Neuron (in vitro differentiated cells): ENCODE measurements around the gene CABLES2.

ENCODE experiments used
- H2AFZ ChIP-seq: one replicate; pipeline ENCODE4 v1.6.1; 2013; ENCODE audit warnings: low read depth, mild to moderate bottlenecking, inconsistent platforms, low read length, moderate library complexity
- H3K27me3 ChIP-seq: one replicate; pipeline ENCODE4 v1.6.1; 2013; ENCODE audit warnings: low read length; ENCODE audit not compliant: insufficient read depth
- H3K36me3 ChIP-seq: one replicate; pipeline ENCODE4 v1.6.1; 2013; ENCODE audit warnings: low read length; ENCODE audit not compliant: insufficient read depth
- H3K4me1 ChIP-seq: one replicate; pipeline ENCODE4 v1.6.1; 2013; ENCODE audit warnings: low read length; ENCODE audit not compliant: insufficient read depth
- H3K4me3 ChIP-seq: 2 replicates; pipeline ENCODE4 v1.5.1; 2013; ENCODE audit warnings: mild to moderate bottlenecking, low read length, moderate library complexity
- H3K9me3 ChIP-seq: one replicate; pipeline ENCODE4 v1.6.1; 2013; ENCODE audit warnings: low read length

CABLES2 gene

GRCh38 chr20:62407221-62407992 is at the start of gene CABLES2:
Gene CABLES2, minus strand, starts transcription at chr20:62407285. Its CDS starts 9 bp downstream, at chr20:62407276.
- peaks cover 16% of the 10 kb centered on the region for H3K4me1 ChIP-seq
- no peaks in the 10 kb centered on the region for H3K36me3 ChIP-seq
- H3K9me3 ChIP-seq: no peaks in the 10 kb centered on the region
- H2AFZ ChIP-seq: peak within 1 kb of the TSS; percentile 59
- H3K27me3 ChIP-seq: peaks cover 25% of the 10 kb centered on the region
- peak within 1 kb of the TSS; percentile 63 for H3K4me3 ChIP-seq

- no peak overlapping the region for H2AFZ ChIP-seq
- H3K36me3 ChIP-seq: no peaks in the 10 kb centered on the region
- no peak overlapping the region for H3K4me3 ChIP-seq
- no peaks in the 10 kb centered on the region for H3K9me3 ChIP-seq
- H3K4me1 ChIP-seq: no peaks in the 10 kb centered on the region
- H3K27me3 ChIP-seq: peaks cover 62% of the 10 kb centered on the region
These were observed 48.8 kb upstream of the CABLES2 start for GRCh38 chr20:62455929-62456328.

GRCh38 chr20:62454904-62455636 is 48.0 kb upstream of the CABLES2 start:
- H3K9me3 ChIP-seq: no peaks in the 10 kb centered on the region
- H3K4me1 ChIP-seq: no peaks in the 10 kb centered on the region
- H3K36me3 ChIP-seq: no peaks in the 10 kb centered on the region
- H3K4me3 ChIP-seq: no peak overlapping the region
- no peak overlapping the region for H2AFZ ChIP-seq
- H3K27me3 ChIP-seq: peaks cover 60% of the 10 kb centered on the region

- Histone ChIP-seq H3K4me1 (peaks cover 7% of the 10 kb centered on the region), H3K4me3 (no peak overlapping the region), H3K36me3 (no peaks in the 10 kb centered on the region), H2AFZ (no peak overlapping the region), H3K9me3 (no peaks in the 10 kb centered on the region), H3K27me3 (peaks cover 52% of the 10 kb centered on the region)
These were observed 46.2 kb upstream of the CABLES2 start for GRCh38 chr20:62453186-62453808.

GRCh38 chr20:62452475-62453095 is 45.5 kb upstream of the CABLES2 start:
- peaks cover 45% of the 10 kb centered on the region for H3K27me3 ChIP-seq
- H3K4me1 ChIP-seq: peaks cover 7% of the 10 kb centered on the region
- H3K4me3 ChIP-seq: no peak overlapping the region
- no peak overlapping the region for H2AFZ ChIP-seq
- H3K36me3 ChIP-seq: no peaks in the 10 kb centered on the region
- H3K9me3 ChIP-seq: no peaks in the 10 kb centered on the region

- no peaks in the 10 kb centered on the region for H3K36me3 ChIP-seq
- peaks cover 39% of the 10 kb centered on the region for H3K27me3 ChIP-seq
- no peak overlapping the region for H2AFZ ChIP-seq
- no peak overlapping the region for H3K4me3 ChIP-seq
- H3K4me1 ChIP-seq: peaks cover 7% of the 10 kb centered on the region
- H3K9me3 ChIP-seq: no peaks in the 10 kb centered on the region
These were observed 44.9 kb upstream of the CABLES2 start for GRCh38 chr20:62451970-62452369.

- peaks cover 33% of the 10 kb centered on the region for H3K27me3 ChIP-seq
- no peak overlapping the region for H3K4me3 ChIP-seq
- H3K36me3 ChIP-seq: no peaks in the 10 kb centered on the region
- H3K4me1 ChIP-seq: peaks cover 7% of the 10 kb centered on the region
- no peak overlapping the region for H2AFZ ChIP-seq
- no peaks in the 10 kb centered on the region for H3K9me3 ChIP-seq
These were observed 44.2 kb upstream of the CABLES2 start for GRCh38 chr20:62451156-62451767.

- H3K36me3 ChIP-seq: no peaks in the 10 kb centered on the region
- H3K4me1 ChIP-seq: peaks cover 7% of the 10 kb centered on the region
- H3K27me3 ChIP-seq: peaks cover 25% of the 10 kb centered on the region
- no peak overlapping the region for H2AFZ ChIP-seq
- no peaks in the 10 kb centered on the region for H3K9me3 ChIP-seq
- H3K4me3 ChIP-seq: no peak overlapping the region
These were observed 43.0 kb upstream of the CABLES2 start for GRCh38 chr20:62449951-62450691.

- Histone ChIP-seq H3K4me1 (peaks cover 7% of the 10 kb centered on the region), H3K4me3 (no peak overlapping the region), H3K9me3 (no peaks in the 10 kb centered on the region), H3K27me3 (peaks cover 17% of the 10 kb centered on the region), H2AFZ (no peak overlapping the region), H3K36me3 (no peaks in the 10 kb centered on the region)
These were observed 41.7 kb upstream of the CABLES2 start for GRCh38 chr20:62448788-62449187.

- Histone ChIP-seq H3K9me3 (no peaks in the 10 kb centered on the region), H2AFZ (no peak overlapping the region), H3K4me1 (peaks cover 7% of the 10 kb centered on the region), H3K4me3 (no peak overlapping the region), H3K27me3 (peaks cover 14% of the 10 kb centered on the region), H3K36me3 (no peaks in the 10 kb centered on the region)
These were observed 41.0 kb upstream of the CABLES2 start for GRCh38 chr20:62448038-62448437.

- Histone ChIP-seq H3K36me3 (no peaks in the 10 kb centered on the region), H3K27me3 (peaks cover 13% of the 10 kb centered on the region), H3K9me3 (no peaks in the 10 kb centered on the region), H3K4me1 (peaks cover 7% of the 10 kb centered on the region), H3K4me3 (no peak overlapping the region), H2AFZ (no peak overlapping the region)
These were observed 40.1 kb upstream of the CABLES2 start for GRCh38 chr20:62446888-62447869.
